Measurements from ENCODE around the gene FN1. TPM values are rescaled to one million over a fixed set of nuclear protein-coding genes. Genes with fewer than 3 reads are reported as not detected.

The FN1 gene
- total RNA-seq, 2 experiments from 2014 or later, result 0.29 to 0.30 TPM

- Mint-ChIP-seq H3K36me3 (no peaks in the 10 kb centered on the region), H3K27me3 (peaks cover 92% of the 10 kb centered on the region), H3K9me3 (no peaks in the 10 kb centered on the region), H3K4me1 (peaks cover 14% of the 10 kb centered on the region), H3K27ac (no peak overlapping the region), H3K4me3 (no peak overlapping the region)
- no peak for DNase-seq
These were observed 2.9 kb downstream of the FN1 start for GRCh38 chr2:215432759-215433594.

- H3K27me3 Mint-ChIP-seq, result peaks cover 90% of the 10 kb centered on the region
These were observed 3.8 kb downstream of the FN1 start for GRCh38 chr2:215431778-215432758.

GRCh38 chr2:215431290-215431689, 4.6 kb downstream of the FN1 start:
- H3K4me1 Mint-ChIP-seq, result peaks cover 6% of the 10 kb centered on the region
- H3K27ac Mint-ChIP-seq, result no peak overlapping the region
- DNase-seq, result no peak
- no peaks in the 10 kb centered on the region for H3K36me3 Mint-ChIP-seq
- H3K4me3 Mint-ChIP-seq, result no peak overlapping the region
- H3K9me3 Mint-ChIP-seq, result no peaks in the 10 kb centered on the region
- H3K27me3 Mint-ChIP-seq, result peaks cover 82% of the 10 kb centered on the region

More at GRCh38 chr2:215431778-215432758, 3.8 kb downstream of the FN1 start:
- no peak for DNase-seq
- Mint-ChIP-seq H3K4me1 (peaks cover 12% of the 10 kb centered on the region), H3K36me3 (no peaks in the 10 kb centered on the region), H3K4me3 (no peak overlapping the region), H3K27ac (no peak overlapping the region), H3K9me3 (no peaks in the 10 kb centered on the region)

GRCh38 chr2:215430528-215431187, 5.2 kb downstream of the FN1 start:
- H3K36me3 Mint-ChIP-seq, result no peaks in the 10 kb centered on the region
- no peak overlapping the region for H3K4me3 Mint-ChIP-seq
- H3K27ac Mint-ChIP-seq, result no peak overlapping the region
- H3K9me3 Mint-ChIP-seq, result no peaks in the 10 kb centered on the region
- peaks cover 81% of the 10 kb centered on the region for H3K27me3 Mint-ChIP-seq
- peaks cover 6% of the 10 kb centered on the region for H3K4me1 Mint-ChIP-seq
- no peak for DNase-seq

GRCh38 chr2:215429424-215429823, 6.4 kb downstream of the FN1 start:
- no peak overlapping the region for H3K4me3 Mint-ChIP-seq
- H3K27me3 Mint-ChIP-seq, result peaks cover 75% of the 10 kb centered on the region
- H3K9me3 Mint-ChIP-seq, result no peaks in the 10 kb centered on the region
- no peaks in the 10 kb centered on the region for H3K4me1 Mint-ChIP-seq
- no peaks in the 10 kb centered on the region for H3K36me3 Mint-ChIP-seq
- H3K27ac Mint-ChIP-seq, result no peak overlapping the region
- no peak for DNase-seq

GRCh38 chr2:215428060-215428910, 7.6 kb downstream of the FN1 start:
- Mint-ChIP-seq H3K4me3 (no peak overlapping the region), H3K27me3 (peaks cover 75% of the 10 kb centered on the region), H3K4me1 (no peaks in the 10 kb centered on the region), H3K9me3 (no peaks in the 10 kb centered on the region), H3K27ac (no peak overlapping the region), H3K36me3 (no peaks in the 10 kb centered on the region)
- no peak for DNase-seq

- H3K4me1 Mint-ChIP-seq, result no peaks in the 10 kb centered on the region
- H3K4me3 Mint-ChIP-seq, result no peak overlapping the region
- no peak overlapping the region for H3K27ac Mint-ChIP-seq
- peaks cover 70% of the 10 kb centered on the region for H3K27me3 Mint-ChIP-seq
- no peaks in the 10 kb centered on the region for H3K9me3 Mint-ChIP-seq
- no peak for DNase-seq
- no peaks in the 10 kb centered on the region for H3K36me3 Mint-ChIP-seq
These were observed 8.3 kb downstream of the FN1 start for GRCh38 chr2:215427585-215427984.

GRCh38 chr2:215425021-215425782, 10.7 kb downstream of the FN1 start:
- no peaks in the 10 kb centered on the region for H3K9me3 Mint-ChIP-seq
- DNase-seq, result no peak
- H3K4me1 Mint-ChIP-seq, result no peaks in the 10 kb centered on the region
- no peak overlapping the region for H3K27ac Mint-ChIP-seq
- no peaks in the 10 kb centered on the region for H3K36me3 Mint-ChIP-seq
- peaks cover 61% of the 10 kb centered on the region for H3K27me3 Mint-ChIP-seq
- no peak overlapping the region for H3K4me3 Mint-ChIP-seq

GRCh38 chr2:215423928-215424540, 11.8 kb downstream of the FN1 start:
- H3K27ac Mint-ChIP-seq, result no peak overlapping the region
- no peak for DNase-seq

GRCh38 chr2:215423234-215423633, 12.6 kb downstream of the FN1 start:
- Mint-ChIP-seq H3K27me3 (peaks cover 49% of the 10 kb centered on the region), H3K4me1 (no peaks in the 10 kb centered on the region)

More at GRCh38 chr2:215423928-215424540, 11.8 kb downstream of the FN1 start:
- no peak overlapping the region for H3K4me3 Mint-ChIP-seq
- peaks cover 55% of the 10 kb centered on the region for H3K27me3 Mint-ChIP-seq
- no peaks in the 10 kb centered on the region for H3K4me1 Mint-ChIP-seq
- no peaks in the 10 kb centered on the region for H3K36me3 Mint-ChIP-seq
- no peaks in the 10 kb centered on the region for H3K9me3 Mint-ChIP-seq

GRCh38 chr2:215422676-215423075, 13.2 kb downstream of the FN1 start:
- Mint-ChIP-seq H3K27ac (no peak overlapping the region), H3K4me1 (no peaks in the 10 kb centered on the region), H3K36me3 (no peaks in the 10 kb centered on the region), H3K4me3 (no peak overlapping the region), H3K9me3 (no peaks in the 10 kb centered on the region), H3K27me3 (peaks cover 44% of the 10 kb centered on the region)
- DNase-seq, result no peak

More at GRCh38 chr2:215423234-215423633, 12.6 kb downstream of the FN1 start:
- DNase-seq, result no peak
- H3K36me3 Mint-ChIP-seq, result no peaks in the 10 kb centered on the region
- no peak overlapping the region for H3K4me3 Mint-ChIP-seq
- H3K27ac Mint-ChIP-seq, result no peak overlapping the region
- no peaks in the 10 kb centered on the region for H3K9me3 Mint-ChIP-seq

- no peaks in the 10 kb centered on the region for H3K4me1 Mint-ChIP-seq
- no peaks in the 10 kb centered on the region for H3K9me3 Mint-ChIP-seq
- no peak overlapping the region for H3K27ac Mint-ChIP-seq
- no peak for DNase-seq
- no peaks in the 10 kb centered on the region for H3K36me3 Mint-ChIP-seq
- no peak overlapping the region for H3K4me3 Mint-ChIP-seq
- peaks cover 45% of the 10 kb centered on the region for H3K27me3 Mint-ChIP-seq
These were observed 13.9 kb downstream of the FN1 start for GRCh38 chr2:215421859-215422461.

GRCh38 chr2:215420471-215420935, 15.4 kb downstream of the FN1 start:
- no peaks in the 10 kb centered on the region for H3K9me3 Mint-ChIP-seq
- no peaks in the 10 kb centered on the region for H3K36me3 Mint-ChIP-seq
- H3K4me3 Mint-ChIP-seq, result no peak overlapping the region
- H3K27me3 Mint-ChIP-seq, result peaks cover 48% of the 10 kb centered on the region
- H3K4me1 Mint-ChIP-seq, result no peaks in the 10 kb centered on the region
- no peak for DNase-seq
- no peak overlapping the region for H3K27ac Mint-ChIP-seq
